Measurements from ENCODE around the gene SDK2.

The SDK2 gene

GRCh38 chr17:73584987-73585386 lies 59.3 kb downstream of the SDK2 start:
- no peak for DNase-seq

DNA sequence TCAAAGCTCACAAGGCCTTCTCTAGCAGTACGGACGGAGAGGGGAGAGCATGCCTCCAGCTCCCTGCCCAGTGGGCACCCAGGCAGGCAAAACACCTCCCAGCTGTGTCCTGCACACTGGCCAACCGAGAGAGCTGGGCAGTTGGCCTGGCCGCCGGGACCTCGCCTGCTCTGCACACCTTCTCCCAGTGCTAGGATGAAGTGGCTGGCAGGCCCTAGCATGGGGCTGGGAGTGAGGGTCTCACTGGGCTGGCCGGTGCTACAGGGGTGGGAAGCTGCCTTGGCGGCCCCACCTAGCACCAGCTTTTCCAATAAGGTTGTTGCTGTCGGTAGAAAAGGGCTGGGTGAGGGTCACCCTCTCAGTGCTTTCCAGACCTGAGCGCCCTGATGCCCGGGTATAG lies 60.2 kb downstream of the SDK2 start:
- no peak for DNase-seq

- no peak for DNase-seq
Observed at GRCh38 chr17:73582821-73583220, 61.4 kb downstream of the SDK2 start.

DNA sequence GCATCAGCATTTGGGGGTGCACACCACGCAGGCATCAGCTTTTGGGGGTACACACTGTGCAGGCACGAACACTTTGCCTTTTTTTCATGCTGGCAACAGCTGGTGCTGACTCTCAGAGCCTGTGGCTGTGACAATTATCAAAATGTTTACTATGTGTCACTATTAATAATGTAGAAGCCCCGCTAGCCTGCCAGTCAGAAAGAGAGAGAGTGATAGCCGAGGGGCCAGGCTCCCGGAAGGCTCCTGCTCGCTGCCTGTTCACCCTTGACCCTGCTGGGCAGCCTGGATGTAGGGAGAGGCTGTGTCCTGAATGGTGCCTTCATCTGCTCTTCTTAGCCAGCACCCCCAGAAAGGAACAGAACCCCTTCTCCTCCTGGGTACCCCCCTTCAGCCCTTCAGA lies 61.9 kb downstream of the SDK2 start:
- DNase-seq, result peak; percentile 21

DNA sequence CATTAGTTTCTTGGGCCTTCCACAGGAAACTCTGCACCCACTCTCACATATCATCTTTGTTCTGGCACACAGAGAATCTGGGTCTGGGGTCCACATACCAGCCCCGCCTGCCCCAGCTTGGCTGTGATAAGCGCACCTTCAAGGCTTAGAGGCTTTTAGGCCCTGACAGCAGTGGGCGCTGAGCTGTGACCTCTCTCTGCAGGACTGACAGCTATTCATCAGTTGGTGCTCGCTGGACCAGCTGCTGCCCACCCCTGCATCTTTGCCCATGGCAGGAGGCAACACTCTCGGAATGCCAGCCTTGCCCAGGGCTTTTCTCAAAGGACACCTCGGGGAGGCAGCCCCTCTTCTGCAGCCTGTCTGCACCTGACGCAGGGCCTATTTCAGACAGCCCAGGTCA lies 62.9 kb downstream of the SDK2 start:
- no peak for DNase-seq

DNA sequence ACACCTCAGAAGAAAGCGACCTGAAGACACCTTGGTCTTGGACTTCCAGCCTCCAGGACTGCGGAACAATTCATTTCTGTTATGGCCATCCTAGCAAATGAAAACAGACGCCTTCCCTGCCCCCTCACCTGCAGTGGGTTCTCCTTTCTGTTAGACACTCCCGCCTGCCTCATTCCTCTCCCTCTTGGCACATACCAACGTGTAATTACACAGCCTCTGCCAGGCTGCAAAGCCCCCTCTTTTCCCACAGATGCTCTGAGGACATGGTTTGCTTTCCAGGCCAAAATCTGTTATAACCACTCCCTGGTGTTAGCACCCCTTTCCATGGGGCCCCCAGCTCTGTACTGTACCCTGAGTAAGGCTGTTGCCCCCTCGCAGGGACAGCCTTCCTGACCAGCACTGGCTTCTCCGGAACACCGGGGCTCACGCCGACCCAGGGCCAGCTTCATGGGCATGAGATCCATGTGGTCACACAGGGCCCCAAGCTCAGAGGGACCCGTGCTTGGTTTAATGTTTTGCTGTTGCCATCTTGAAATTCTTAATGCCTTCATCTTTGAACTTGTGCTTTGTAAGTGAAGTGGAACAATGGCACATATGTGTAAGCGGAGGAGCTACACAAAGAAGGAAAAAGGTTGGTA lies 64.1 kb downstream of the SDK2 start:
- DNase-seq, result no peak

GRCh38 chr17:73576556-73577098 lies 67.6 kb downstream of the SDK2 start:
- no peak for DNase-seq

- no peak for DNase-seq
Observed at GRCh38 chr17:73575470-73576221, 68.6 kb downstream of the SDK2 start.

GRCh38 chr17:73571511-73572130 lies 72.6 kb downstream of the SDK2 start:
- DNase-seq, result no peak

DNA sequence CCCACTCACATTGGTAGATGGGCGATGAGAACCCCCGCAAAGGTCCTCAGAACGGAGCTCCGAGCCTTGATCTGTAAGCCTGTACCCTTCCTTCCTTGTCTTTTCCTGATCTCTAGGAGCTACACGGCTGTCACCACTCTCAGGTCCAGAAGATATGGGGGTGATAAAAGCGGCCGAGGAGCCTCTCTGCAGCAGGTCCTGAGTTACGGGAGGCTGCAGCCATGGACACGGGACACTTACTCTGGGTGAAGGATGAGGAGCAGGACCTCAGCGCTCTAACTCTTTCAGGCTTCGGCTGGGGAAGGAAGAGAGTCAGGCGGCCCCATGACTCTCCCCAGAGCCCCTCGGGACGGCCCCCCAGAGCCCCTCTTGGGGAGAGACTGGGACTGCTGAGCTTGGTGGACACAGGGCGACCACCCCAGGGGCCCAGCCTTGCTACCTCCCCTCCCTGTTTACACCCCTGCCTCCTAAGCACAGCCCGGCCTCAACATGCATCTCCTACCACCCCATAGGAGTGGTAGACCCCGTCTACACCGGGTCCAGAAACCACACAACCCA lies 74.4 kb downstream of the SDK2 start:
- DNase-seq, result no peak

DNA sequence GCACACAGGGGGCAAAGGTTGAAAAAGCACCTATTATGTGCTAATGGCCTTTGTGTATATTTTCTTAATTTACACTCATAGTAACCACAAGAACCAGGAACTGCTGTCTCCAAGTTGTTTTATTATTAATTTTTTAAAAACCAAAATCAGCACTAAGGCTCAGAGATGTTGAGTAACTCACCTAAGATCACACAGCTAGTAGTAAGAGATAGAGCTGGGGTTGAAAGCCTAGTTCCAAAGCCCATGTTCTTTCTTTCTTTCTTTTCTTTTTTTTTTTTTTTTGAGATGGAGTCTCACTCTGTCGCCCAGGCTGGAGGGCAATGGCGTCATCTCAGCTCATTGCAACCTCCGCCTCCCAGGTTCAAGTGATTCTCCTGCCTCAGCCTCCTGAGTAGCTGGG lies 75.3 kb downstream of the SDK2 start:
- DNase-seq, result no peak

DNA sequence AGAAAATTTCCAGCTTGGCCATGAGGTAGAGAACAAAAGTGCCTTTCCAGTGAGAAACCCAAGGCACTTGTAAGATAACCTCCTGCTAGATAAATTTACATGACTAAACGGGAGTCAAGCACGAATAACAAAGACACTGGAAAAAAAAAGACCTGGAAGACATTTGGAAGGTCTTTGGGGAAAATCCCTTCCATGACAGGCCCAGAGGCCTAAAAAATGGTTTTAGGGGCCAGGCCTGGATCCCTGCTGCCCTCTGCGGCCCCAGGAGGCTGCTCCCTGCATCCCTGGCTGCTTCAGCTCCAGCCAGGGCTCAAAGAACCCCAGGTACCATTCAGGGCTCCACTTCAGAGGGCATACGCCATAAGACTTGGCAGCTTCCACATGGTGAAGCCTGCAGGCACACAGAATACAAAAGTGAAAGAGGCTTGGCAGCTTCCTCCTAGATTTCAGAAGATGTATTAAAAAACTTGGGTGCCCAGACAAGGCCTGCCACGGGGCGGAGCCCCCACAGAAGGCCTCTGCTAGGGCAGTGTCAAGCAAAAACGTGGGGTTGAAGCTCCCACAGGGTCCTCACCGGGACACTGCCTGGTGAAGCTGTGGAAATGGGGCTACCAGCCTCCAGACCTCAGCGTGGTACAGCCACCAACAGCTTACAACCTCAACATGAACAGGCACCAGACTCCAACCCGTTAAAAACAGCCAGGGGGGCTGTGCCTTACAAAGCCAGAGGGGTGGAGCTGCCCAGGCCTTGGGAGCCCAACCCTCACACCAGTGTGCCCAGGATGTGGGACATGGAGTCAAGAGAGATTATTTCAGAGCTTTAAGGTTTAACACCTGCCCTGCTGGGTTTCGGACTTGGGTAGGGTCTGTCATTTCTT lies 77.1 kb downstream of the SDK2 start:
- no peak for DNase-seq

DNA sequence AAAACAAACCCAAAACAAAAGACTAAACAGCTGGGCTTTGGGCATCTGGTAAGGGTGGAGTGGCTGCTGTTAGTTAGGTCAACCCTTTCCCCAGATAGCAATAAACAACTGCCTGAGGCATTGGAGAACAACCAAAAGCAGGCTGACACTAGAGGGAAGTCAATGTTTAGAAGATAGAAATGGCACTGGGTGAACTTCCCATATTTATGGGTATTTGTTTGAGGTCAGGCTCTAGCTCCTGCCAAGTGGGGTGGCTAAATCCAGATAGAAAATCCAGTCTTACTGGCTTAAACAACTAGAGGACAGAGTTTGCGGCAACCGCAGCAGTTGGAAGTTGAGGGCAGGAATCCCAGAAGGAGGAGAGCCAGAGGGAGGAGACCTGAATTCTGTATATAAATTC lies 79.4 kb downstream of the SDK2 start:
- DNase-seq, result no peak

GRCh38 chr17:73562896-73563295 lies 81.3 kb downstream of the SDK2 start:
- no peak for DNase-seq

DNA sequence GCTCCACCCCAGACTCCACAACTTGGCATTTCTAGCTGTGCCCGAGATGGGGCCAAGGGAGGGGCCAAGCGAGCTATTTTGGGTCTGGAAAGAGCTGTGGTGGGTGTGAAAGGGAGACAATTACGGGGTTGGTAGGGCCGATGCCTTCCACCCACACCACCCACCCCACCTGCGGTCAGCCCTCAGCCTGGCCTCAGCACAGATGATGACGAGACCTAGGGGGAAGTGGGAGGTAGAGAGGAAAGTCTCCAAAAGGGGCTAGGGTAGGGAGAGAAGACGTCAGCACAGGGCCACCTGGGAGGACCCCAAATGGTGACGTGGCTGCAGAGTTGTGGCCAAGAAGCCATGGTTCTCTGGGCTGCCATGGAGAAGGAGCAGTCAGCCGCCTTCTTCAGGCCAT lies 83.1 kb downstream of the SDK2 start:
- no peak for DNase-seq

GRCh38 chr17:73560661-73561060 lies 83.6 kb downstream of the SDK2 start:
- peak; percentile 11 for DNase-seq

- DNase-seq, result no peak
Observed at GRCh38 chr17:73559532-73559931, 84.7 kb downstream of the SDK2 start.

DNA sequence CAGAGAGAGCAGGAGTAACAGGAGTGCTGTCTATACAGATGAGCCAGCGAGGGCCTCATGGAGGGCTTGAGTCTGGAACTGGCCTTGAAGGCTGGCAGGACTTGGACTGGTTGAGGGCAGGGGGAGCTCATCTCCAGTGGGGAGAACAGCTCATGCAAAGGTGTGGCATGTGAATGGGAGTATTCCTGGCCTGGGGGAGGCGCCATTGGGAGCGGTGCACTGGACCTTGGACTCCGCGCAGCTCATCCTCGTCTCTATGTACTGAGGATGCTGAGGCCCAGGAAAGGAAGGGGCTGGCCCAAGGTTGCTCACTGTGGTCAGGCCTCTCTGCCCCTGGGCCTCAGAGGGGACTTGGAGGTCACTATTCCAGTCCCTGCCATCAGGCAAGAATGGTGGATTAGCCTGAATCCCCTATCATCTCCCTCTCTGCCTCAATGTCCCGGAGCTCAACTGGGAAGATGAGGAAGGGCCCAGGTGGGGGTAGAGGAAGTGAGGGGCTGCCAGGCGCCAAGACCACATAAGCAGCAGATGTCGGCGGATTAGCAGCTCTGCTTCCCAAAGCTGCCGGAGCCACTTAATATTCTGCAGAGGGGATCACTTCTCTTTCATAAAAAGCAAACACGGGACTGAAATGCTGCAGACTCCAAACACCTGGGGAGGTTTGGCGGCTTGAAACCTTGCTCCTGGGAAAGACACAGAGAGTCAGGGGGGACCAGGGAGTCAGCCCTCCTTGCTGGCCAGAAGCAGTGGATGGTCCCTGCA lies 88.9 kb downstream of the SDK2 start:
- no peak for DNase-seq

- DNase-seq, result no peak
Observed at GRCh38 chr17:73554498-73554897, 89.7 kb downstream of the SDK2 start.

DNA sequence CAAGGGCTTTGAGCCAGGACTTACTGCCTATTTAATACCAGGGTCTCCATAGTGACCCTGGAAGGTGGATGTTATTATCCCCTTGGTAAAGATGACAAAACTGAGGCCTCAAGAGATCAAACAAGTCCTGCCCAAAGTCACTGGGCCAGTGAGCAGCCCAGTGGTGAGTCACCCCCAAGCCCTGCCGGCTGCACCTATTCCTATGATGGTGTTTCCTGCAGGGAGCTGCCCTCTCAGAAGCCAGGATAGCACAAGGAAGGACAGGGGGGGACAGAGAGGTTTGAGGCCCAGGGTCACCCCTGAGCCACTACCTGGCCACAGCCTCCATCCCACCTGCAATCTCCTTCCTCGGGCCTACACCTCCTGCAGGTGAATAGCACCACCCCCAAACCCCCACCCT lies 90.9 kb downstream of the SDK2 start:
- DNase-seq, result peak; percentile 36

- no peak for DNase-seq
Observed at GRCh38 chr17:73552300-73553048, 91.8 kb downstream of the SDK2 start.

Measured in DMS53 (cell line).